ENCODE results near the gene CST9.

The CST9 gene

DNA sequence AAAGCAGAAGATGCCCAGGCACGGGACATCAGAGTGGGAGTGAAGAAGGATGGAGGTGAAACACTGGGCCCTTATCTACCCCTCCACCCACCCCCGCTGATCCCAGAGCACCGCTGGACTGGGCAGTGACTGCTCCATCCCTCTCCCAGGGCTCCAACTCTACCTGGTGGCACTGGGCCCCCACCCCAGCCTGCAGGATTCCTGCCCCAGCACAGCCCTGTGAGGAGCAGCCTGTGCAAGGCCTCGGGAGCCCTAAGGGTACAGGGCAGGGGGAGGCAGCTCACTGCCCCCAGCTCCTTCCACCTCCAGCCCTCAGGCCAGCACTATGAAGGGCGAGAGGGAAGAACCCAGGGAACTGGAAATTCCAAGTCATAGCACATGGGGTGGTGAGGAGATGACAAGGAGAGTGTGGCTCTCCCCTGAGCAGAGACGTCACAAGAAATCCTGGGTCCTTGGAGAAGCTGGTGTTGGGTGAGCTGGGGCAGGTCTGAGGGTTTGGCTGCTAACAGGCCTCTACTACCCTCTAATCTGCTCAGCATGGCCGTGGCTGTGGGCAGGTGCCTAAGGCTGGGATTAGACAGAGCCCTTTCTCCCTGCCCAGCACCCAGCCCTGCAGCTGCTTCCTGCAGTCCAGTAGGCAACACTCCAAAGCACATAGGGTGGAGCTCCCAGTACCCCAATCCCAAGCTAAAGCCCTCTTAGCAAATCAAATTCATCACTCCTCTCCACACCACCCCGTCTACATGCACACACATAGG is 28.5 kb upstream of the CST9 start:
- TF ChIP-seq EP300 (IDR thresholded peaks at IDR 0.05; ENCODE audit: borderline replicate concordance) (no peak), EGR1 (IDR thresholded peaks at IDR 0.05) (no peak), TAF1 (IDR thresholded peaks at IDR 0.05; ENCODE audit: low read depth) (no peak), CEBPB (IDR thresholded peaks at IDR 0.05) (no peak), ZBTB7A (IDR thresholded peaks at IDR 0.05; ENCODE audit: low read depth) (no peak), TEAD4 (IDR thresholded peaks at IDR 0.05) (no peak), NFIC (IDR thresholded peaks at IDR 0.05) (no peak), CREB1 (IDR thresholded peaks at IDR 0.05; ENCODE audit: low read depth) (no peak), TCF12 (IDR thresholded peaks at IDR 0.05; ENCODE audit: low read depth) (no peak), RAD21 (IDR thresholded peaks at IDR 0.05; ENCODE audit: low read depth) (no peak), YY1 (IDR thresholded peaks at IDR 0.05; ENCODE audit: low read depth) (no peak), FOXM1 (IDR thresholded peaks at IDR 0.05; ENCODE audit: borderline replicate concordance, low read depth) (no peak)
- TF ChIP-seq, protein P1, sequence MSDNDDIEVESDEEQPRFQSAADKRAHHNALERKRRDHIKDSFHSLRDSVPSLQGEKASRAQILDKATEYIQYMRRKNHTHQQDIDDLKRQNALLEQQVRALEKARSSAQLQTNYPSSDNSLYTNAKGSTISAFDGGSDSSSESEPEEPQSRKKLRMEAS (IDR thresholded peaks at IDR 0.05): no peak
- TF ChIP-seq, protein P2, sequence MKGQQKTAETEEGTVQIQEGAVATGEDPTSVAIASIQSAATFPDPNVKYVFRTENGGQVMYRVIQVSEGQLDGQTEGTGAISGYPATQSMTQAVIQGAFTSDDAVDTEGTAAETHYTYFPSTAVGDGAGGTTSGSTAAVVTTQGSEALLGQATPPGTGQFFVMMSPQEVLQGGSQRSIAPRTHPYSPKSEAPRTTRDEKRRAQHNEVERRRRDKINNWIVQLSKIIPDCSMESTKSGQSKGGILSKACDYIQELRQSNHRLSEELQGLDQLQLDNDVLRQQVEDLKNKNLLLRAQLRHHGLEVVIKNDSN (IDR thresholded peaks at IDR 0.05): no peak
- TF ChIP-seq, protein P3, sequence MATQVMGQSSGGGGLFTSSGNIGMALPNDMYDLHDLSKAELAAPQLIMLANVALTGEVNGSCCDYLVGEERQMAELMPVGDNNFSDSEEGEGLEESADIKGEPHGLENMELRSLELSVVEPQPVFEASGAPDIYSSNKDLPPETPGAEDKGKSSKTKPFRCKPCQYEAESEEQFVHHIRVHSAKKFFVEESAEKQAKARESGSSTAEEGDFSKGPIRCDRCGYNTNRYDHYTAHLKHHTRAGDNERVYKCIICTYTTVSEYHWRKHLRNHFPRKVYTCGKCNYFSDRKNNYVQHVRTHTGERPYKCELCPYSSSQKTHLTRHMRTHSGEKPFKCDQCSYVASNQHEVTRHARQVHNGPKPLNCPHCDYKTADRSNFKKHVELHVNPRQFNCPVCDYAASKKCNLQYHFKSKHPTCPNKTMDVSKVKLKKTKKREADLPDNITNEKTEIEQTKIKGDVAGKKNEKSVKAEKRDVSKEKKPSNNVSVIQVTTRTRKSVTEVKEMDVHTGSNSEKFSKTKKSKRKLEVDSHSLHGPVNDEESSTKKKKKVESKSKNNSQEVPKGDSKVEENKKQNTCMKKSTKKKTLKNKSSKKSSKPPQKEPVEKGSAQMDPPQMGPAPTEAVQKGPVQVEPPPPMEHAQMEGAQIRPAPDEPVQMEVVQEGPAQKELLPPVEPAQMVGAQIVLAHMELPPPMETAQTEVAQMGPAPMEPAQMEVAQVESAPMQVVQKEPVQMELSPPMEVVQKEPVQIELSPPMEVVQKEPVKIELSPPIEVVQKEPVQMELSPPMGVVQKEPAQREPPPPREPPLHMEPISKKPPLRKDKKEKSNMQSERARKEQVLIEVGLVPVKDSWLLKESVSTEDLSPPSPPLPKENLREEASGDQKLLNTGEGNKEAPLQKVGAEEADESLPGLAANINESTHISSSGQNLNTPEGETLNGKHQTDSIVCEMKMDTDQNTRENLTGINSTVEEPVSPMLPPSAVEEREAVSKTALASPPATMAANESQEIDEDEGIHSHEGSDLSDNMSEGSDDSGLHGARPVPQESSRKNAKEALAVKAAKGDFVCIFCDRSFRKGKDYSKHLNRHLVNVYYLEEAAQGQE (IDR thresholded peaks at IDR 0.05; ENCODE audit: low read depth): no peak

GRCh38 chr20:23632711-23633573 is 27.2 kb upstream of the CST9 start:
- TF ChIP-seq ZBTB7A (IDR thresholded peaks at IDR 0.05; ENCODE audit: low read depth): no peak
- TF ChIP-seq TAF1 (IDR thresholded peaks at IDR 0.05; ENCODE audit: low read depth): no peak
- TF ChIP-seq EP300 (IDR thresholded peaks at IDR 0.05; ENCODE audit: borderline replicate concordance): no peak
- no peak for TF ChIP-seq TCF12 (IDR thresholded peaks at IDR 0.05; ENCODE audit: low read depth)
- no peak for TF ChIP-seq YY1 (IDR thresholded peaks at IDR 0.05; ENCODE audit: low read depth)
- no peak for TF ChIP-seq TEAD4 (IDR thresholded peaks at IDR 0.05)
- TF ChIP-seq, protein P3 (IDR thresholded peaks at IDR 0.05; ENCODE audit: low read depth): no peak
- TF ChIP-seq, protein P2 (IDR thresholded peaks at IDR 0.05): no peak
- TF ChIP-seq, protein P1 (IDR thresholded peaks at IDR 0.05): no peak
- no peak for TF ChIP-seq EGR1 (IDR thresholded peaks at IDR 0.05)
- TF ChIP-seq NFIC (IDR thresholded peaks at IDR 0.05): no peak
- no peak for TF ChIP-seq FOXM1 (IDR thresholded peaks at IDR 0.05; ENCODE audit: borderline replicate concordance, low read depth)

- TF ChIP-seq CREB1 (IDR thresholded peaks at IDR 0.05; ENCODE audit: low read depth) (no peak), YY1 (IDR thresholded peaks at IDR 0.05; ENCODE audit: low read depth) (no peak), ZBTB7A (IDR thresholded peaks at IDR 0.05; ENCODE audit: low read depth) (no peak), NFIC (IDR thresholded peaks at IDR 0.05) (no peak), RAD21 (IDR thresholded peaks at IDR 0.05; ENCODE audit: low read depth) (no peak), TAF1 (IDR thresholded peaks at IDR 0.05; ENCODE audit: low read depth) (no peak), FOXM1 (IDR thresholded peaks at IDR 0.05; ENCODE audit: borderline replicate concordance, low read depth) (no peak), EP300 (IDR thresholded peaks at IDR 0.05; ENCODE audit: borderline replicate concordance) (no peak), CEBPB (IDR thresholded peaks at IDR 0.05) (no peak), TEAD4 (IDR thresholded peaks at IDR 0.05) (no peak), EGR1 (IDR thresholded peaks at IDR 0.05) (no peak), TCF12 (IDR thresholded peaks at IDR 0.05; ENCODE audit: low read depth) (no peak)
- TF ChIP-seq, protein P3 (IDR thresholded peaks at IDR 0.05; ENCODE audit: low read depth): no peak
- TF ChIP-seq, protein P1 (IDR thresholded peaks at IDR 0.05): no peak
- TF ChIP-seq, protein P2 (IDR thresholded peaks at IDR 0.05): no peak
These were observed 26.4 kb upstream of the CST9 start for GRCh38 chr20:23631981-23632710.

Data from Ishikawa (cell line).